HepG2 (cell line): ENCODE data around the gene STEAP1B. TPM values are rescaled to one million over a fixed set of nuclear protein-coding genes. Genes with fewer than 3 reads are reported as not detected.
"Not testable (repeated sequence)": the region's sequence is repeated elsewhere in the genome, so short reads cannot be mapped to it uniquely, and the experiment has no call there.

Source experiments
- ATAC-seq: fragments of 200-7000 bp; cut with Tn5 transposase; 3 replicates; pipeline ENCODE4 v1.9.1; 2020; ENCODE audit warnings: mild to moderate bottlenecking, moderate library complexity
- BruUV-seq: library from RNA; stranded (reverse); fragments of 400-500 nt; replicated peaks from 2 replicates; lab custom pipeline; 2021; lab: Mats Ljungman, UMichigan
- CTCF ChIA-PET: fragments of 300-600 bp; formaldehyde crosslinking; extraction: SDS; loops from one replicate; lab custom pipeline; 2021; ENCODE audit warnings: low total read pairs, inconsistent platforms, low intra/inter-chr PET ratio; lab: Yijun Ruan, JAX
- POLR2A ChIA-PET: fragments of 350-600 bp; sonication (Branson Sonifier 250); formaldehyde crosslinking; loops from one replicate; lab custom pipeline; 2020; ENCODE audit warnings: antibody characterized with exemption, inconsistent platforms; lab: Yijun Ruan, JAX
- DNase-seq: peaks from one replicate; pipeline ENCODE4 v3.0.0-alpha.2; 2015; ENCODE audit warnings: low spot score
- FAIRE-seq: peaks from 3 replicates; lab custom pipeline; 2011; peaks lifted over from hg19 to GRCh38; lab: Jason Lieb, UNC
- H2AFZ ChIP-seq: one replicate; pipeline ENCODE4 v1.6.1; 2011; ENCODE audit warnings: low read length, inconsistent platforms
- H3K27ac ChIP-seq: fragments of 300-600 bp; 3 replicates; pipeline ENCODE4 v1.8.0; 2011; ENCODE audit warnings: mixed run types, mild to moderate bottlenecking, mixed read lengths, low read length, inconsistent platforms; ENCODE audit not compliant: insufficient read depth; ENCODE audit errors: extremely low read length
- H3K27me3 ChIP-seq, 2 experiments: fragments of 200-600 bp in 1 of 2; 2 replicates in 1 of 2; 3 replicates in 1 of 2; pipeline versions ENCODE4 v1.6.0 to v1.8.0; 2011; ENCODE audit warnings: low read length in 2 of 2, mild to moderate bottlenecking in 2 of 2, moderate library complexity in 2 of 2, inconsistent platforms in 1 of 2; ENCODE audit not compliant: insufficient read depth in 2 of 2, control insufficient read depth in 1 of 2
- H3K36me3 ChIP-seq, 2 experiments: fragments of 200-600 bp in 1 of 2; replicated peaks in 1 of 2; 2 replicates in 1 of 2; 3 replicates in 1 of 2; pipeline versions ENCODE4 v1.5.1 to v1.8.0; 2011; ENCODE audit warnings: low read length in 2 of 2, inconsistent platforms in 1 of 2; ENCODE audit not compliant: insufficient read depth in 2 of 2, control insufficient read depth in 1 of 2
- H3K4me1 ChIP-seq: 2 replicates; pipeline ENCODE4 v1.5.1; 2012; ENCODE audit warnings: low read length, inconsistent platforms; ENCODE audit not compliant: insufficient read depth
- H3K4me2 ChIP-seq: 2 replicates; pipeline ENCODE4 v1.6.0; 2011; ENCODE audit warnings: low read depth, low read length, inconsistent platforms
- H3K4me3 ChIP-seq, 3 experiments: fragments of 200-600 bp in 1 of 3; sonication (generic), shearing (Covaris generic) in 1 of 3; replicated peaks in 1 of 3; 2 replicates each; pipeline ENCODE4 v1.5.1; 2011 to 2016; ENCODE audit warnings: low read length in 3 of 3, inconsistent platforms in 2 of 3, low read depth in 2 of 3, mild to moderate bottlenecking in 2 of 3, control low read depth in 1 of 3, mixed read lengths in 1 of 3; ENCODE audit not compliant: insufficient read depth in 1 of 3
- H3K79me2 ChIP-seq: one replicate; pipeline ENCODE4 v1.6.1; 2011; ENCODE audit warnings: low read length, inconsistent platforms; ENCODE audit not compliant: insufficient read depth
- H3K9ac ChIP-seq: 2 replicates; pipeline ENCODE4 v1.6.0; 2011; ENCODE audit warnings: mild to moderate bottlenecking, low read depth, low read length, inconsistent platforms; ENCODE audit not compliant: insufficient read depth
- H3K9me3 ChIP-seq: 2 replicates; pipeline ENCODE4 v1.5.1; 2012; ENCODE audit warnings: mild to moderate bottlenecking, low read length
- H4K20me1 ChIP-seq: 2 replicates; pipeline ENCODE4 v1.6.0; 2011; ENCODE audit warnings: inconsistent platforms, mild to moderate bottlenecking, low read length, moderate library complexity; ENCODE audit not compliant: insufficient read depth
- ETV5 ChIP-seq: IDR thresholded peaks from 2 replicates; pipeline ENCODE4 v1.6.1; 2018; ENCODE audit warnings: missing biosample characterization, missing genetic modification reagents, inconsistent platforms, borderline replicate concordance
- STAG1 ChIP-seq: sonication (generic); formaldehyde crosslinking; IDR thresholded peaks from 2 replicates; pipeline ENCODE4 v1.4.0; 2020; ENCODE audit warnings: missing genetic modification reagents
- WGBS: methylation state at CpG from one replicate; pipeline ENCODE4 v1.1.6; 2017; ENCODE audit warnings: low lambda C conversion rate; 5-methylcytosine and 5-hydroxymethylcytosine counted together
- in situ Hi-C: cut with HindIII; loops from 2 replicates; pipeline ENCODE4 v1.10.0; 2017; ENCODE audit warnings: low pct_unique_long_range_greater_than_20kb; ENCODE audit not compliant: extremely low pct_ligation_motif_present
- intact Hi-C: fragments of 100-400 bp; cut with micrococcal nuclease; formaldehyde crosslinking; loops from one replicate; pipeline ENCODE4 v1.10.0; 2022; ENCODE audit not compliant: unreplicated experiment
- polyA plus RNA-seq, 8 experiments: library from polyadenylated mRNA; depleted of rRNA in 3 of 8; stranded (reverse) in 7 of 8; unstranded in 1 of 8; fragments of >200 nt; fragmentation: Illumina TruSeq in 4 of 8; extraction: Trizol in 4 of 8; gene quantifications; 2 replicates each; pipeline versions ENCODE4 v1.2.1 to v1.2.3, GENCODE V29; 2011 to 2016; ENCODE audit warnings: low read depth in 4 of 8, missing spikeins in 1 of 8, mixed read lengths in 1 of 8; ENCODE audit not compliant: insufficient read depth in 1 of 8
- total RNA-seq, 5 experiments: library from RNA; depleted of rRNA; stranded (reverse); fragments of >200 nt; fragmentation: Illumina TruSeq; extraction: Trizol; gene quantifications; 2 replicates each; pipeline ENCODE4 v1.2.3, GENCODE V29; 2016; ENCODE audit warnings: low read depth in 1 of 5
- TF ChIP-seq, protein P1 (sequence below): sonication (generic); formaldehyde crosslinking; IDR thresholded peaks from 2 replicates; pipeline ENCODE4 v1.5.0; 2020; ENCODE audit warnings: mild to moderate bottlenecking, missing genetic modification reagents, moderate library complexity
- TF ChIP-seq, protein P2 (sequence below): sonication (generic); formaldehyde crosslinking; IDR thresholded peaks from 2 replicates; pipeline ENCODE4 v1.8.1; 2023; ENCODE audit warnings: mild to moderate bottlenecking, missing genetic modification reagents

STEAP1B gene
- total and polyA plus RNA-seq, 2 of the 13 experiments (the other 11 are each of a cell fraction or from before 2014, with no cell fraction given): not detected

DNA sequence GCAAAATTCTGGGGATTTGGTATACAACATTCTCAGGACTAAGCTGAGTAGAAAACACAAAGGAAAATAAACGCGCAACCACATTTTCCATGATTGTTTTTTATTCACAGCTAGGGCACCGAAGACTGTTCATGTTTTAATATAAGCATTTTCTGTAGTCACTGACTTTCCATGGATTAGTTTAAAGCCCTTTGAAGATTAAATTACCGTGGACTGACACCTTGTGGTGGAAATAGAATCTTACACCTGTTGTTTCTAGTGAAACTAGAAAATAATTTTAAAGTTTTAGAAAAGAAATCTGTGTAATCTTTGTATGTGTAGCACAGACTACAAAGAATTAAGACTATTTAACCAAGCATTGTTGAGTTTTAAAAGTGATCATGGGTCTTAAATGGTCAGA, 1.3 kb upstream of the STEAP1B start:
- ATAC-seq, FAIRE-seq, H3K9ac ChIP-seq, H3K27me3 ChIP-seq, H3K27ac ChIP-seq, H2AFZ ChIP-seq, in situ Hi-C loops, H3K36me3 ChIP-seq, H4K20me1 ChIP-seq, DNase-seq, POLR2A ChIA-PET, H3K4me3 ChIP-seq, H3K4me2 ChIP-seq, H3K9me3 ChIP-seq, H3K79me2 ChIP-seq, H3K4me1 ChIP-seq, BruUV-seq: not testable (repeated sequence)
- intact Hi-C loops: loop anchor here (1.0 to 2.0 kb wide), 2 partner anchors 391 to 398 kb away; no protein-coding TSS in a partner anchor
- TF ChIP-seq, protein P1, sequence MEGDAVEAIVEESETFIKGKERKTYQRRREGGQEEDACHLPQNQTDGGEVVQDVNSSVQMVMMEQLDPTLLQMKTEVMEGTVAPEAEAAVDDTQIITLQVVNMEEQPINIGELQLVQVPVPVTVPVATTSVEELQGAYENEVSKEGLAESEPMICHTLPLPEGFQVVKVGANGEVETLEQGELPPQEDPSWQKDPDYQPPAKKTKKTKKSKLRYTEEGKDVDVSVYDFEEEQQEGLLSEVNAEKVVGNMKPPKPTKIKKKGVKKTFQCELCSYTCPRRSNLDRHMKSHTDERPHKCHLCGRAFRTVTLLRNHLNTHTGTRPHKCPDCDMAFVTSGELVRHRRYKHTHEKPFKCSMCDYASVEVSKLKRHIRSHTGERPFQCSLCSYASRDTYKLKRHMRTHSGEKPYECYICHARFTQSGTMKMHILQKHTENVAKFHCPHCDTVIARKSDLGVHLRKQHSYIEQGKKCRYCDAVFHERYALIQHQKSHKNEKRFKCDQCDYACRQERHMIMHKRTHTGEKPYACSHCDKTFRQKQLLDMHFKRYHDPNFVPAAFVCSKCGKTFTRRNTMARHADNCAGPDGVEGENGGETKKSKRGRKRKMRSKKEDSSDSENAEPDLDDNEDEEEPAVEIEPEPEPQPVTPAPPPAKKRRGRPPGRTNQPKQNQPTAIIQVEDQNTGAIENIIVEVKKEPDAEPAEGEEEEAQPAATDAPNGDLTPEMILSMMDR (CRISPR knock-in tag): peak; percentile 45
- TF ChIP-seq STAG1: peak; percentile 77
- 20% methylated on average over 4 of the region's 4 CpGs for WGBS
- CTCF ChIA-PET: interaction anchor here (1.1 to 1.9 kb wide), 2 partner anchors 391 to 398 kb away, joined by 3 to 5 read pairs; no protein-coding TSS in a partner anchor

DNA sequence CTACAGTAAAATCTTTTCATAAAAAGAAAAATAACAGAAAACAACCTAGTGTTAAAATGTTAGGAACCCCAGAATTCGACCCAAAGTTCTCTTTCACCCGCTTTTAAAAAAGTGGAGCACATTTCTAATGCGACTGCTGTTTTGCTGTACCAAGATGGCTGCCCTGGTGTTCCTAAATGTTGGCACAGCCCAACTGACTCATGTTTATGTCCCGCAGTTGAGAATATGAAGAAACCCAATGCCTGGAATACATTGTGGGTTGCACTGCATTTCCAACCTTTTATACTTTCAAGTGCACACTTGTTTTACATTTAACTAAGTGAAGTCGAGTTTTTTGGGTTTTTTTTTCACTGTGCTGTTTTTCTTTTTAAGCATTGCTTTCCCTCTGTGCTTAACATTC, 944 bp downstream of the STEAP1B start:
- H4K20me1 ChIP-seq: no peaks in the 10 kb centered on the region
- DNase-seq (no peak), FAIRE-seq (no peak), ATAC-seq (no peak)
- no peaks in the 10 kb centered on the region for H3K4me1 ChIP-seq
- intact Hi-C loops (no loop called here), in situ Hi-C loops (no loop called here)
- H3K79me2 ChIP-seq: no peaks in the 10 kb centered on the region
- CTCF ChIA-PET: no interaction called here
- H3K4me3 ChIP-seq: no peak overlapping the region
- WGBS: 52% methylated on average over 5 of the region's 5 CpGs
- H3K27me3 ChIP-seq: no peaks in the 10 kb centered on the region
- H3K9ac ChIP-seq: no peak overlapping the region
- POLR2A ChIA-PET: no interaction called here
- no peak overlapping the region for H3K27ac ChIP-seq
- no peaks in the 10 kb centered on the region for H3K36me3 ChIP-seq
- no TSS peak for BruUV-seq
- H2AFZ ChIP-seq: no peak overlapping the region
- no peak overlapping the region for H3K4me2 ChIP-seq
- no peaks in the 10 kb centered on the region for H3K9me3 ChIP-seq
- TF ChIP-seq ETV5 (CRISPR knock-in tag): no peak
- TF ChIP-seq, protein P2, sequence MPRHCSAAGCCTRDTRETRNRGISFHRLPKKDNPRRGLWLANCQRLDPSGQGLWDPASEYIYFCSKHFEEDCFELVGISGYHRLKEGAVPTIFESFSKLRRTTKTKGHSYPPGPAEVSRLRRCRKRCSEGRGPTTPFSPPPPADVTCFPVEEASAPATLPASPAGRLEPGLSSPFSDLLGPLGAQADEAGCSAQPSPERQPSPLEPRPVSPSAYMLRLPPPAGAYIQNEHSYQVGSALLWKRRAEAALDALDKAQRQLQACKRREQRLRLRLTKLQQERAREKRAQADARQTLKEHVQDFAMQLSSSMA (CRISPR knock-in tag): no peak

DNA sequence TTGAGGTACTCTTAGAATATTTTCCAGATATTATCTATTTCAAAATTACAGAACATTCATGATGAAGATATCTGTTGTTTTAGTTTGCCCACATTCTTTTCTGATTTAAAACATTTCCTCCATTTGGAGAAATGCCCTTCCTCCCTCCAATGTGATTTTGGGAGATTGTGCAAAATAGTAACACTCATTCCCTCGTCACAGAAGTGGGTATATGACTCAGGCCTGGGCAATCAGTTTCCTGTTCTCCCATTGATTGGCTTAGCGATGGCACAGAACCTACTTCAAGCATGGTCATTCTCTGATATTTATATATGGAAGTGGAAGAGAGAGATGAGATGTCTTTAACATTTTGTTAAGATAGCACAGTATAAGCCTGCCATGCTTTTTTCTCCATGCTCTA, 3.1 kb downstream of the STEAP1B start:
- POLR2A ChIA-PET, H3K4me3 ChIP-seq, CTCF ChIA-PET, ATAC-seq, H3K4me1 ChIP-seq, in situ Hi-C loops, H3K79me2 ChIP-seq, H4K20me1 ChIP-seq, BruUV-seq, H3K27ac ChIP-seq, H3K27me3 ChIP-seq, DNase-seq, H3K36me3 ChIP-seq, intact Hi-C loops, H2AFZ ChIP-seq, H3K4me2 ChIP-seq, FAIRE-seq, H3K9me3 ChIP-seq, H3K9ac ChIP-seq: not testable (repeated sequence)
- WGBS: 0% methylated on average over 2 of the region's 2 CpGs
